Heart left ventricle (tissue), 13 donors: ENCODE measurements around the gene ELMOD3.

ENCODE experiments used
- CTCF ChIP-seq, 12 donors: fragments of 200-600 bp; sonication (generic) in 4 of 12; IDR thresholded peaks; one replicate each; pipeline versions ENCODE4 v1.5.0 to v1.8.0; 2018 to 2022; ENCODE audit warnings: antibody characterized with exemption in 12 of 12, mild to moderate bottlenecking in 5 of 12
- POLR2A ChIP-seq, 2 donors: fragments of 450-650 bp; IDR thresholded peaks; one replicate each; pipeline ENCODE4 v1.6.1; 2017; ENCODE audit warnings: antibody characterized with exemption in 2 of 2, mild to moderate bottlenecking in 2 of 2, moderate library complexity in 2 of 2
- donor health status: ischemic (EF 13 %, LVEDD 7.1; RV severe dilation, severe dysfunction).
- donor health status: DM: no; HTN: yes; CAD: no.
- donor health status: DM: no; HTN: no; CAD: no.
- donor health status: ischemic (EF 25% LVEDD 6.9; RV normal size, moderate dysfunction).
- donor health status: ischemic (EF 25% LVEDD 5.7; RV mildly dilated, moderate dysfunction).
- donor health status: ischemic (EF 35%, LVEDD 5.7; RV mildly dilated, moderate dysfunction).
- donor health status: nonischemic (EF 11% LVEDD 7.7; RV severe dilation, severe dysfunction).
- donor health status: DM: yes; HTN: yes; CAD: no.
- donor health status: PGD.
- donor health status: ischemic (EF 29% LVEDD 5.4; RV normal size, mild dysfunction).
- donor health status: nonischemic (EF 23%, LVEDD 6.1; RV moderate dilation, normal function).

GRCh38 chr2:85387754-85388153 lies 33.2 kb downstream of the ELMOD3 start:
- TF ChIP-seq CTCF (IDR thresholded peaks at IDR 0.05) (no peak), POLR2A (IDR thresholded peaks at IDR 0.05) (no peak)
